ENCODE data around the gene TIPIN.

Gene TIPIN

DNA sequence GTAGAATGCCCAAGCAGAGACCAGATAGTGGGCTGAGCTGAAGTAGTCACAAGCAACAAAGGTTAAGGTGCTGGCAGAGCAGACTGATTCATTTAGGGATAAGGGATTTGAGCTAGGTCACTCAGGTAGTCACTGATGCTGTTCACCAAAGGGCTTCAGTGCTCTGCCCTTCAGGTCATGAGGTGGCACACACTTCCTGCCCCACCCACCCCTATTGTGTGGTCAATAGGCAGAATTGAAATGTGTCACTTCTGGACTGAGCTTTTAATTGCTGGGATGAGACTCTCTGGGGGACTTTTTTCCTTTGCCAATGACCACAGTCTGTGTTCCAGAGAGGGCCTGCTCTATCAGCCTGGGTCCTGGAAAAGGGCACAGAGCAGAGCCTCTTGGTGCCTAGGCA, 66.0 kb downstream of the TIPIN start:
- no peaks in the 10 kb centered on the region for H3K9me3 ChIP-seq (ENCODE audit: control insufficient read depth in 1 of 2, low read length in 2 of 2)
- H3K27ac ChIP-seq (ENCODE audit: low read depth, low read length), result no peak overlapping the region
- H3K4me3 ChIP-seq (ENCODE audit: low read depth in 1 of 2, low read length in 2 of 2), result no peak overlapping the region
- peaks cover 32 to 40% of the 10 kb centered on the region in 2 donors for H3K4me1 ChIP-seq (ENCODE audit: control insufficient read depth in 1 of 2, insufficient read depth in 2 of 2, low read length in 2 of 2)
- no peak overlapping the region for H3K9ac ChIP-seq (ENCODE audit: low read depth in 1 of 2, low read length in 2 of 2)
- no peaks in the 10 kb centered on the region for H3K36me3 ChIP-seq (ENCODE audit: control insufficient read depth in 1 of 2, insufficient read depth in 2 of 2, low read length in 2 of 2)
- H3K27me3 ChIP-seq (ENCODE audit: control insufficient read depth in 1 of 2, insufficient read depth in 2 of 2, low read length in 2 of 2), result no peaks in the 10 kb centered on the region

- Histone ChIP-seq H3K9ac (ENCODE audit: low read depth in 1 of 2, low read length in 2 of 2) (no peak overlapping the region), H3K9me3 (ENCODE audit: control insufficient read depth in 1 of 2, low read length in 2 of 2) (no peaks in the 10 kb centered on the region), H3K27me3 (ENCODE audit: control insufficient read depth in 1 of 2, insufficient read depth in 2 of 2, low read length in 2 of 2) (no peaks in the 10 kb centered on the region), H3K27ac (ENCODE audit: low read depth, low read length) (no peak overlapping the region), H3K4me3 (ENCODE audit: low read depth in 1 of 2, low read length in 2 of 2) (no peak overlapping the region), H3K36me3 (ENCODE audit: control insufficient read depth in 1 of 2, insufficient read depth in 2 of 2, low read length in 2 of 2) (no peaks in the 10 kb centered on the region), H3K4me1 (ENCODE audit: control insufficient read depth in 1 of 2, insufficient read depth in 2 of 2, low read length in 2 of 2) (peaks cover 29 to 38% of the 10 kb centered on the region in 2 donors)
Measured at GRCh38 chr15:66290007-66290406, 66.5 kb downstream of the TIPIN start.

DNA sequence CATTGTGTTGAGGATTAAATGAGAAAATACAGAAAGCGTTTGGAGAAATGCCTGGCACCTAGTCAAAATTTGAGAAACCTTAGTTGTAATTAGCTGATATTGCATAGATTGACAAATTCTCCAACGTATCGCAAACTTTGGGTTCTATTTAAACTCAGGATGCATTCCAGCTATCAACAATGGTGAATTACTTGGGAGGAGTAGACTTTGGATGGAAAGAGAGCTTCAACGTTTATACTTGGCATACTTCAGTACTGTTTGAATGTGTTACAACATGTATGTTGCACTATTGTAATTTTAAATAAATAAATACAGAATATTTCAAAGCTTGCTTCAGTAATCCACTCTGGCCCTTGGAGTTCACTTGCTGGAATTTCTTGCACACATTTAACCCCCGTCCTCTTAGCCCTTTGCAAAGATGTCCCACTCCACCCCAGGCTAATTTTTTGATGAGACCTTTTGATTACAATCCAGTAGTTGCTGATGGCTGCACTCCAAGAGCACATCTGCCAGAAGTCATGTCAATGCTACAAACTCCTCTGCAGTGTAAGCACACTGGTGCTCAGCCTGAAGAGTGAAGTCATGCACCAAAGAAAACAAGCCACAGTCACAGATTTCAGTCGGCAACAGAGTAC, 67.8 kb downstream of the TIPIN start:
- Histone ChIP-seq H3K27ac (ENCODE audit: low read depth, low read length) (no peak overlapping the region), H3K9ac (ENCODE audit: low read depth in 1 of 2, low read length in 2 of 2) (no peak overlapping the region)

GRCh38 chr15:66288093-66288492, 68.4 kb downstream of the TIPIN start:
- peaks cover 20 to 28% of the 10 kb centered on the region in 2 donors for H3K4me1 ChIP-seq (ENCODE audit: control insufficient read depth in 1 of 2, insufficient read depth in 2 of 2, low read length in 2 of 2)
- no peaks in the 10 kb centered on the region for H3K36me3 ChIP-seq (ENCODE audit: control insufficient read depth in 1 of 2, insufficient read depth in 2 of 2, low read length in 2 of 2)
- H3K9ac ChIP-seq (ENCODE audit: low read depth in 1 of 2, low read length in 2 of 2), result peak overlapping the region in 1 of 2 donors; percentile 9
- H3K9me3 ChIP-seq (ENCODE audit: control insufficient read depth in 1 of 2, low read length in 2 of 2), result no peaks in the 10 kb centered on the region
- H3K27ac ChIP-seq (ENCODE audit: low read depth, low read length), result no peak overlapping the region
- H3K4me3 ChIP-seq (ENCODE audit: low read depth in 1 of 2, low read length in 2 of 2), result no peak overlapping the region
- no peaks in the 10 kb centered on the region for H3K27me3 ChIP-seq (ENCODE audit: control insufficient read depth in 1 of 2, insufficient read depth in 2 of 2, low read length in 2 of 2)

More for the DNA sequence above, 67.8 kb downstream of the TIPIN start:
- no peaks in the 10 kb centered on the region for H3K36me3 ChIP-seq (ENCODE audit: control insufficient read depth in 1 of 2, insufficient read depth in 2 of 2, low read length in 2 of 2)
- H3K9me3 ChIP-seq (ENCODE audit: control insufficient read depth in 1 of 2, low read length in 2 of 2), result no peaks in the 10 kb centered on the region
- no peaks in the 10 kb centered on the region for H3K27me3 ChIP-seq (ENCODE audit: control insufficient read depth in 1 of 2, insufficient read depth in 2 of 2, low read length in 2 of 2)
- peaks cover 20 to 28% of the 10 kb centered on the region in 2 donors for H3K4me1 ChIP-seq (ENCODE audit: control insufficient read depth in 1 of 2, insufficient read depth in 2 of 2, low read length in 2 of 2)
- no peak overlapping the region for H3K4me3 ChIP-seq (ENCODE audit: low read depth in 1 of 2, low read length in 2 of 2)

- peaks cover 17 to 25% of the 10 kb centered on the region in 2 donors for H3K4me1 ChIP-seq (ENCODE audit: control insufficient read depth in 1 of 2, insufficient read depth in 2 of 2, low read length in 2 of 2)
- no peaks in the 10 kb centered on the region for H3K27me3 ChIP-seq (ENCODE audit: control insufficient read depth in 1 of 2, insufficient read depth in 2 of 2, low read length in 2 of 2)
- H3K27ac ChIP-seq (ENCODE audit: low read depth, low read length), result no peak overlapping the region
- peak overlapping the region in 1 of 2 donors; percentile 9 for H3K9ac ChIP-seq (ENCODE audit: low read depth in 1 of 2, low read length in 2 of 2)
- H3K36me3 ChIP-seq (ENCODE audit: control insufficient read depth in 1 of 2, insufficient read depth in 2 of 2, low read length in 2 of 2), result no peaks in the 10 kb centered on the region
- H3K4me3 ChIP-seq (ENCODE audit: low read depth in 1 of 2, low read length in 2 of 2), result no peak overlapping the region
- H3K9me3 ChIP-seq (ENCODE audit: control insufficient read depth in 1 of 2, low read length in 2 of 2), result no peaks in the 10 kb centered on the region
Measured at GRCh38 chr15:66287461-66288057, 68.9 kb downstream of the TIPIN start.

Measured in duodenal mucosa (tissue), 2 donors.